GM23338 (cell line): Measurements from ENCODE around the gene FAM120A. TPM values are rescaled to one million over a fixed set of nuclear protein-coding genes. Genes with fewer than 3 reads are reported as not detected.

Experiments used
- ATAC-seq: fragments of 200-7000 bp; cut with Tn5 transposase; 3 replicates; pipeline ENCODE4 v1.9.1; 2020
- DNase-seq: peaks from one replicate; pipeline ENCODE4 v3.0.0-alpha.2; 2015; ENCODE audit warnings: low spot score
- H2AFZ ChIP-seq: fragments of 200-600 bp; sonication (generic); 2 replicates; pipeline ENCODE4 v1.8.0; 2016; ENCODE audit warnings: antibody characterized with exemption, mild to moderate bottlenecking, moderate library complexity
- H3F3A ChIP-seq: fragments of 200-600 bp; sonication (generic); replicated peaks from 2 replicates; pipeline ENCODE4 v1.8.0; 2017; ENCODE audit warnings: antibody characterized with exemption, mixed run types, low read depth
- H3K27ac ChIP-seq: fragments of 200-600 bp; sonication (generic); 2 replicates; pipeline ENCODE4 v1.6.1; 2016; ENCODE audit warnings: low read depth
- H3K27me3 ChIP-seq: fragments of 200-600 bp; sonication (generic); 2 replicates; pipeline ENCODE4 v1.8.0; 2016; ENCODE audit warnings: mild to moderate bottlenecking, mixed run types, moderate library complexity; ENCODE audit not compliant: insufficient read depth
- H3K36me3 ChIP-seq: fragments of 200-600 bp; sonication (generic); 2 replicates; pipeline ENCODE4 v1.8.0; 2016; ENCODE audit warnings: mild to moderate bottlenecking; ENCODE audit not compliant: insufficient read depth
- H3K4me1 ChIP-seq: fragments of 200-600 bp; sonication (generic); 2 replicates; pipeline ENCODE4 v1.8.0; 2016; ENCODE audit warnings: mild to moderate bottlenecking, moderate library complexity; ENCODE audit not compliant: insufficient read depth
- H3K4me2 ChIP-seq: fragments of 200-600 bp; sonication (generic); 2 replicates; pipeline ENCODE4 v1.7.1; 2017; ENCODE audit warnings: mixed run types
- H3K4me3 ChIP-seq: fragments of 200-600 bp; sonication (generic); 2 replicates; pipeline ENCODE4 v1.6.1; 2016; ENCODE audit warnings: mixed run types
- H3K79me2 ChIP-seq: fragments of 200-600 bp; sonication (generic); replicated peaks from 2 replicates; pipeline ENCODE4 v1.8.0; 2017; ENCODE audit warnings: mild to moderate bottlenecking; ENCODE audit not compliant: insufficient read depth
- H3K9me2 ChIP-seq: fragments of 200-600 bp; sonication (generic); 2 replicates; pipeline ENCODE4 v1.8.0; 2017; ENCODE audit not compliant: insufficient read depth
- H4K20me1 ChIP-seq: fragments of 200-600 bp; sonication (generic); replicated peaks from 2 replicates; pipeline ENCODE4 v1.8.0; 2017; ENCODE audit warnings: mild to moderate bottlenecking; ENCODE audit not compliant: insufficient read depth
- H3K27ac Mint-ChIP-seq: 2 replicates; pipeline ENCODE4 v1.8.0; 2020; ENCODE audit warnings: inconsistent platforms, mild to moderate bottlenecking, moderate library complexity, mixed read lengths
- H3K27me3 Mint-ChIP-seq: 3 replicates; pipeline ENCODE4 v1.8.0; 2022; ENCODE audit warnings: low read depth, mild to moderate bottlenecking, moderate library complexity, mixed read lengths, inconsistent platforms; ENCODE audit not compliant: insufficient read depth, poor library complexity
- H3K36me3 Mint-ChIP-seq: 3 replicates; pipeline ENCODE4 v1.8.0; 2021; ENCODE audit warnings: low read depth, mild to moderate bottlenecking, inconsistent platforms, moderate library complexity, mixed read lengths
- H3K4me1 Mint-ChIP-seq: 3 replicates; pipeline ENCODE4 v1.8.0; 2020; ENCODE audit warnings: mild to moderate bottlenecking, inconsistent platforms, mixed read lengths
- H3K4me3 Mint-ChIP-seq: 3 replicates; pipeline ENCODE4 v1.8.0; 2021; ENCODE audit warnings: moderate library complexity, mild to moderate bottlenecking, inconsistent platforms, mixed read lengths
- H3K9me3 Mint-ChIP-seq: 3 replicates; pipeline ENCODE4 v1.8.0; 2020; ENCODE audit warnings: moderate library complexity, mild to moderate bottlenecking, inconsistent platforms, mixed read lengths
- CREB1 ChIP-seq: fragments of 250-450 bp; sonication (Bioruptor Pico); IDR thresholded peaks from 2 replicates; pipeline ENCODE4 v1.5.0; 2020; ENCODE audit warnings: low read depth, mild to moderate bottlenecking, moderate library complexity
- CTCF ChIP-seq, 2 experiments: fragments of 200-600 bp in 1 of 2; sonication (generic) in 1 of 2; conservative IDR thresholded peaks; 2 replicates each; pipeline versions ENCODE4 v1.5.1 to v1.6.1; 2016 to 2017; ENCODE audit warnings: antibody characterized with exemption in 2 of 2, low read depth in 2 of 2, mild to moderate bottlenecking in 2 of 2, moderate library complexity in 1 of 2
- ETS1 ChIP-seq: IDR thresholded peaks from 2 replicates; pipeline ENCODE4 v1.6.1; 2016; ENCODE audit warnings: antibody characterized with exemption
- EZH2phosphoT487 ChIP-seq: fragments of 200-600 bp; sonication (generic); IDR thresholded peaks from one replicate; pipeline ENCODE4 v1.8.1; 2018; ENCODE audit warnings: antibody characterized with exemption; ENCODE audit not compliant: unreplicated experiment
- JUNB ChIP-seq: IDR thresholded peaks from one replicate; pipeline ENCODE4 v1.6.1; 2016; ENCODE audit warnings: antibody characterized with exemption; ENCODE audit not compliant: unreplicated experiment
- NANOG ChIP-seq: IDR thresholded peaks from 2 replicates; pipeline ENCODE4 v1.6.1; 2016; ENCODE audit warnings: antibody characterized with exemption, borderline replicate concordance
- POLR2AphosphoS5 ChIP-seq: IDR thresholded peaks from 2 replicates; pipeline ENCODE4 v1.6.1; 2016; ENCODE audit warnings: antibody characterized with exemption, low read depth
- STAT1 ChIP-seq: IDR thresholded peaks from one replicate; pipeline ENCODE4 v1.6.1; 2016; ENCODE audit warnings: antibody characterized with exemption; ENCODE audit not compliant: unreplicated experiment
- ZNF114 ChIP-seq: fragments of 250-450 bp; sonication (Bioruptor Pico); IDR thresholded peaks from 2 replicates; pipeline ENCODE4 v1.5.0; 2020; ENCODE audit warnings: mild to moderate bottlenecking, moderate library complexity
- ZNF331 ChIP-seq: fragments of 250-450 bp; sonication (Bioruptor Pico); IDR thresholded peaks from 2 replicates; pipeline ENCODE4 v1.5.0; 2020; ENCODE audit warnings: low read depth, mild to moderate bottlenecking, moderate library complexity
- ZNF462 ChIP-seq: fragments of 250-450 bp; sonication (Bioruptor Pico); IDR thresholded peaks from 2 replicates; pipeline ENCODE4 v1.5.0; 2020; ENCODE audit warnings: mild to moderate bottlenecking, moderate library complexity
- polyA plus RNA-seq: library from polyadenylated mRNA; unstranded; fragments of >200 nt; fragmentation: Nextera tagmentation; extraction: Ambion mirVana; gene quantifications from 2 replicates; pipeline ENCODE4 v1.2.1, GENCODE V29; 2016
- total RNA-seq: library from RNA; depleted of rRNA; stranded (reverse); fragments of >200 nt; shearing (Covaris generic); gene quantifications from 2 replicates; pipeline ENCODE4 v1.2.3, GENCODE V29; 2014

The FAM120A gene
- total and polyA plus RNA-seq, 2 experiments from 2014 or later, result 28.2 to 52.5 TPM

- peaks cover 6% of the 10 kb centered on the region for H4K20me1 ChIP-seq
- no peak overlapping the region for H3K4me3 ChIP-seq
- Mint-ChIP-seq H3K36me3 (no peaks in the 10 kb centered on the region; the same call in 1 of the 3 replicates), H3K9me3 (no peaks in the 10 kb centered on the region), H3K27ac (no peak overlapping the region), H3K4me3 (no peak overlapping the region), H3K27me3 (peaks cover 4% of the 10 kb centered on the region), H3K4me1 (peaks cover 33% of the 10 kb centered on the region)
- H3K27me3 ChIP-seq, result no peaks in the 10 kb centered on the region
- no peaks in the 10 kb centered on the region for H3K9me2 ChIP-seq
- no peak for DNase-seq
- no peak overlapping the region for H3K27ac ChIP-seq
- H2AFZ ChIP-seq, result no peak overlapping the region
- no peak overlapping the region for H3K4me2 ChIP-seq
- H3K36me3 ChIP-seq, result no peaks in the 10 kb centered on the region
- H3F3A ChIP-seq, result no peaks in the 10 kb centered on the region
- ATAC-seq, result no peak
- H3K79me2 ChIP-seq, result peaks cover 36% of the 10 kb centered on the region
- no peak for TF ChIP-seq ZNF331 (CRISPR knock-in tag)
- no peaks in the 10 kb centered on the region; the same call in 1 of the 2 replicates for H3K4me1 ChIP-seq
These were observed 137.4 kb downstream of the FAM120A start for GRCh38 chr9:93588641-93589609.

GRCh38 chr9:93589688-93590087, 138.2 kb downstream of the FAM120A start:
- Mint-ChIP-seq H3K36me3 (no peaks in the 10 kb centered on the region; the same call in 2 of the 3 replicates), H3K27ac (no peak overlapping the region), H3K27me3 (peaks cover 4% of the 10 kb centered on the region), H3K4me3 (no peak overlapping the region), H3K9me3 (no peaks in the 10 kb centered on the region), H3K4me1 (peaks cover 36% of the 10 kb centered on the region)
- Histone ChIP-seq H3F3A (no peaks in the 10 kb centered on the region; the same call in 1 of the 2 replicates), H3K4me2 (no peak overlapping the region), H2AFZ (no peak overlapping the region), H3K36me3 (no peaks in the 10 kb centered on the region), H3K27me3 (no peaks in the 10 kb centered on the region), H3K4me3 (no peak overlapping the region), H4K20me1 (peaks cover 6% of the 10 kb centered on the region), H3K9me2 (no peaks in the 10 kb centered on the region), H3K4me1 (no peaks in the 10 kb centered on the region; the same call in 1 of the 2 replicates), H3K79me2 (peaks cover 30% of the 10 kb centered on the region), H3K27ac (no peak overlapping the region)
- no peak for DNase-seq
- peak; percentile 9; the same call in 1 of the 3 replicates for ATAC-seq
- TF ChIP-seq NANOG, result no peak
- no peak for TF ChIP-seq STAT1
- TF ChIP-seq ETS1, result no peak
- no peak for TF ChIP-seq CTCF (conservative IDR thresholded peaks at IDR 0.05; ENCODE audit: low read depth in 2 of 2)
- TF ChIP-seq ZNF114, result no peak
- no peak for TF ChIP-seq JUNB
- TF ChIP-seq POLR2AphosphoS5, result no peak
- no peak for TF ChIP-seq ZNF331 (CRISPR knock-in tag)
- TF ChIP-seq ZNF462, result no peak
- TF ChIP-seq EZH2phosphoT487, result no peak
- no peak for TF ChIP-seq CREB1
